ENCODE measurements around the gene CLCN6. TPM values are rescaled to one million over a fixed set of nuclear protein-coding genes. Genes with fewer than 3 reads are reported as not detected.

CLCN6 gene
- total RNA-seq, 1 donor from 2014 or later, result 16.1 TPM

- no peaks in the 10 kb centered on the region for H3K27me3 ChIP-seq (ENCODE audit: low read depth)
- intact Hi-C loops (cut with micrococcal nuclease), result no loop called here
- H3K27ac ChIP-seq (replicated peaks), result peak overlapping the region; percentile 98
- H3K4me1 ChIP-seq, result peaks cover 98% of the 10 kb centered on the region
- no peaks in the 10 kb centered on the region for H3K9me3 ChIP-seq (replicated peaks)
- no peak for TF ChIP-seq CTCF (IDR thresholded peaks at IDR 0.05; ENCODE audit: borderline replicate concordance)
- H3K36me3 ChIP-seq, result peaks cover 52% of the 10 kb centered on the region
- H3K4me3 ChIP-seq, result no peak overlapping the region
- no peak for DNase-seq
Observed at GRCh38 chr1:11793819-11794218, 12.2 kb upstream of the CLCN6 start.

- no peak for TF ChIP-seq CTCF (IDR thresholded peaks at IDR 0.05; ENCODE audit: borderline replicate concordance)
- Histone ChIP-seq H3K4me3 (peak overlapping the region; percentile 58), H3K36me3 (peaks cover 60% of the 10 kb centered on the region), H3K27ac (replicated peaks) (peak overlapping the region; percentile 98), H3K9me3 (replicated peaks) (no peaks in the 10 kb centered on the region), H3K27me3 (ENCODE audit: low read depth) (no peaks in the 10 kb centered on the region), H3K4me1 (peaks cover 98% of the 10 kb centered on the region)
- no peak for DNase-seq
- intact Hi-C loops (cut with micrococcal nuclease), result no loop called here
Observed at GRCh38 chr1:11794446-11795237, 11.3 kb upstream of the CLCN6 start.

GRCh38 chr1:11795238-11795890 is 10.6 kb upstream of the CLCN6 start:
- Histone ChIP-seq H3K9me3 (replicated peaks) (no peaks in the 10 kb centered on the region), H3K27me3 (ENCODE audit: low read depth) (no peaks in the 10 kb centered on the region), H3K4me3 (peak overlapping the region; percentile 58), H3K27ac (replicated peaks) (peak overlapping the region; percentile 98), H3K4me1 (peaks cover 97% of the 10 kb centered on the region), H3K36me3 (peaks cover 61% of the 10 kb centered on the region)
- intact Hi-C loops (cut with micrococcal nuclease), result no loop called here
- DNase-seq, result no peak
- TF ChIP-seq CTCF (IDR thresholded peaks at IDR 0.05; ENCODE audit: borderline replicate concordance), result no peak

- intact Hi-C loops (cut with micrococcal nuclease), result no loop called here
- H3K4me3 ChIP-seq, result peak overlapping the region; percentile 58
- H3K4me1 ChIP-seq, result peaks cover 99% of the 10 kb centered on the region
- H3K27me3 ChIP-seq (ENCODE audit: low read depth), result no peaks in the 10 kb centered on the region
- H3K27ac ChIP-seq (replicated peaks), result peak overlapping the region; percentile 98
- no peak for TF ChIP-seq CTCF (IDR thresholded peaks at IDR 0.05; ENCODE audit: borderline replicate concordance)
- DNase-seq, result peak; percentile 82
- no peaks in the 10 kb centered on the region for H3K9me3 ChIP-seq (replicated peaks)
- peaks cover 70% of the 10 kb centered on the region for H3K36me3 ChIP-seq
Observed at GRCh38 chr1:11796036-11796828, 9.8 kb upstream of the CLCN6 start.

GRCh38 chr1:11797525-11798216 is 8.3 kb upstream of the CLCN6 start:
- peak; percentile 77 for DNase-seq
- peaks cover 99% of the 10 kb centered on the region for H3K4me1 ChIP-seq
- no peaks in the 10 kb centered on the region for H3K27me3 ChIP-seq (ENCODE audit: low read depth)
- no peak for TF ChIP-seq CTCF (IDR thresholded peaks at IDR 0.05; ENCODE audit: borderline replicate concordance)
- no peaks in the 10 kb centered on the region for H3K9me3 ChIP-seq (replicated peaks)
- no peak overlapping the region for H3K4me3 ChIP-seq
- H3K36me3 ChIP-seq, result peaks cover 72% of the 10 kb centered on the region
- intact Hi-C loops (cut with micrococcal nuclease), result no loop called here
- peak overlapping the region; percentile 98 for H3K27ac ChIP-seq (replicated peaks)

All from left ventricle myocardium inferior (tissue), 1 donor.